IPS-18a (cell line): ENCODE results near the gene ROPN1.
A peak's percentile ranks its signal among the peaks of the same experiment; 100 is the strongest.

Experiments used
- H3K27ac ChIP-seq: one replicate; pipeline ENCODE4 v1.5.1; 2013; ENCODE audit warnings: low read length
- H3K27me3 ChIP-seq: one replicate; pipeline ENCODE4 v1.6.1; 2013; ENCODE audit warnings: mild to moderate bottlenecking, low read length; ENCODE audit not compliant: control insufficient read depth, insufficient read depth
- H3K36me3 ChIP-seq: one replicate; pipeline ENCODE4 v1.6.1; 2013; ENCODE audit warnings: low read depth, low read length; ENCODE audit not compliant: control insufficient read depth
- H3K4me1 ChIP-seq: one replicate; pipeline ENCODE4 v1.6.1; 2013; ENCODE audit warnings: low read depth, low read length; ENCODE audit not compliant: control insufficient read depth
- H3K4me3 ChIP-seq: one replicate; pipeline ENCODE4 v1.5.1; 2013; ENCODE audit warnings: low read length
- H3K9ac ChIP-seq: one replicate; pipeline ENCODE4 v1.6.1; 2013; ENCODE audit warnings: mild to moderate bottlenecking, low read length, moderate library complexity
- H3K9me3 ChIP-seq: one replicate; pipeline ENCODE4 v1.6.1; 2013; ENCODE audit warnings: low read depth, low read length; ENCODE audit not compliant: control insufficient read depth

The ROPN1 gene

DNA sequence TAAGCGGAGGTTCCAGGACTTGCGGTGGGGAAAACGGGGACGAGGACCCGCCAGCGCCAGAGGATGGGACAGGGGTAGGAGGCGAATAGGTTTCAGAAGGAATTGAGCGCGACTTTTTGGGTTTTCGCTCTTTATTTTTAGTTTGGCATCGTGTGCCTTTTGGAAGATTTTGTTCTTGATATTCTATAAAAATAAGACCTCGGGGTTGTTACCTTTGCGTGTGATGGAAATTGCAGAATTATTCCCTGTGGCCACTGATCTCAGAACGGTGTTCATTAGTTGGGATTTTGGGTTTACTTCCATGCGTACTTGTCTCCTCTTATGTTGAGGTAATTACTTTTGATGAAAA is 30.4 kb downstream of the ROPN1 start:
- peak overlapping the region; percentile 93 for H3K4me3 ChIP-seq
- H3K4me1 ChIP-seq: peaks cover 6% of the 10 kb centered on the region
- no peaks in the 10 kb centered on the region for H3K9me3 ChIP-seq
- peaks cover under 1% of the 10 kb centered on the region for H3K36me3 ChIP-seq
- H3K27me3 ChIP-seq: peaks cover 21% of the 10 kb centered on the region
- H3K9ac ChIP-seq: no peak overlapping the region
- H3K27ac ChIP-seq: no peak overlapping the region

DNA sequence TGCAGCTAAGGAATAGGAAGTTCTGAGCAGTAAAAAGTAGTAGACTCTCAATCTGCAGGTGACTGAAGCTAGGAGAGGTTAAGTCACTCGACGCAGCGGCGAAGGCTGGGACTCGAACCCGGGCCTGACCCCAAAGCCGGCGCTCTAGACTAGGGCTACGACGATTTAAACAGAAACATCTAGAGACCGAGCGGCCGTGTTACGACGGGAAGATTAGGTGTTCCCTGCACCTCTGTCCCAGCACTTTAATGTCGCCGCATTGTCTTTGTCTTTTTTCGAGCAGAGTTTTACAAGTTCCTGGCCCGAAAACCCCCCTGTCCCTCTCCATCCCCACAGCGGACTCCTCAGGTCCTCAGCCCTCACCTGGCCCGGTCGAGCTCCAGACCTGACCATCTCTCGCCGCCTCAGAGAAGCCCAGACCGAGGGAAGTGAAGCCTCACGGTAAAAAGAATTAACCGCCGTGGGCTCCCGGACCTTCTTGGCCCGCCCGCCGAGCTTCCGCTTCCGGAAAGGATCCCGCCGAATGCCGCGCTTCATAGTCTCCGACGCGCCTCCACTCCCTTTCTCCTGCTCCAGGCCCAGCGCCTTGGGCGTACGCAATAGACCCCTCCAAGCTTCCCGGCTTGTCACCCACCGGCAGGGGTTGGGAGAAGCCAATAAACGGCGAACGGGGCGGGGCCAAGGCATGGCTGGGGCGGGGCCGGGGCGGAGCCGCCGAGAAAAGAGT is 31.0 kb downstream of the ROPN1 start, which contains the start of gene CCDC14:
TSS of gene CCDC14 (minus strand) at position 449 of the 727 bp plus-strand sequence. CDS start at position 393, 56 bp downstream.
- H3K27ac ChIP-seq: peak within 1 kb of the TSS; percentile 77
- H3K4me3 ChIP-seq: peak within 1 kb of the TSS; percentile 93

DNA sequence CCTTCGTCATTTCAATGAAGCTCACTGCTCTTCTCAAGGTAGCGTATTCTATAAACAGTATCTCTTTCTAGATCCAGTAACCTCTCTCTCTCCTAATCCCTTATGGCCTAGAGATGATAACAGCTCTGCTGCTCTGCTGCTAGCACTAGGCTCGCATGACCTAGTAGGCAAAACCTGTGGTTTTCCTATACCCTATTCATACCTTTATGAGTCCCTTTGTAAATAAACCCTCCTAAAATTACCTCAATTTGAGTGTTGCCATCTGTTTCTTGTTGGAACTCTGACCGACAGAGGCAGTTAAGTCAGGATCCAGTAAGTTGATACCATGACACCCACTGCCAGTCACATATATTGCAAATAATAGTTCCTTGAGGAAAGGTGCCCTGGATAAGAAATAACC is 38.2 kb downstream of the ROPN1 start:
- H3K9me3 ChIP-seq: no peaks in the 10 kb centered on the region
- no peak overlapping the region for H3K4me3 ChIP-seq
- H3K4me1 ChIP-seq: no peaks in the 10 kb centered on the region
- H3K36me3 ChIP-seq: peaks cover 65% of the 10 kb centered on the region
- no peak overlapping the region for H3K27ac ChIP-seq
- no peaks in the 10 kb centered on the region for H3K27me3 ChIP-seq
- no peak overlapping the region for H3K9ac ChIP-seq

More for the DNA sequence above, 31.0 kb downstream of the ROPN1 start, which contains the start of gene CCDC14:
- peaks cover 6% of the 10 kb centered on the region for H3K36me3 ChIP-seq
- H3K9me3 ChIP-seq: no peaks in the 10 kb centered on the region
- peaks cover 6% of the 10 kb centered on the region for H3K4me1 ChIP-seq
- H3K9ac ChIP-seq: peak within 1 kb of the TSS; percentile 93
- peaks cover 21% of the 10 kb centered on the region for H3K27me3 ChIP-seq

DNA sequence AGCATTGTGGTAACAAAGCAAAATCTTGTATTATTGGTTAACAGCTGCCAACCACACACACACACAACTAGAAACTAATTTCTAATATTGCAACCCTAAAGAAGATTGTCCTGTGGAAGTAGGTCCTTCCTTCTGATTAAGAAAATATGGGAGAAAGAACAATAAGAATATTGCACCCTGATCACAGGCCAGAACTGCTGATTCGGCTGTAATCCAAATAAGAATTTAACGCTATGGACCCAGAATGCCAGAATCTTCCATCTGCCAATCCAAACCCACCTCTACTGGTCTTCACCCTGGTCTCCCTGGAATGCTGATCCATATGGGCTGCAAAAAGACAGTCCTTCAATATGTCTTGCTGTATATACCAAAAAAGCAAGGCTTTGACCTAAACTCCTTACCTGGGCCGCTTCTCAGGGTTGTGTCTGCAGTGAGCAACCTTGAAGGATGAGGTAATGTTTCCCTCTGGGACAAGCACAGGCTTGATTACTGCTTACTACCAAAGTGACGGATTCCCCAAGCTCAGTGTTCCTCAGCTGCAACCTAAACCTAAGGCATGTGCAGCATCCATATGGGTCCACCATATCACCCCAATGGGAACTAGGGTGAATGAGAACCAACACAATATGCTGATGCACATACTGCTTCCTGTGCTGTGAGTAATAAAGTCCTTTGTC is 38.9 kb downstream of the ROPN1 start:
- Histone ChIP-seq H3K36me3 (peaks cover 71% of the 10 kb centered on the region), H3K9me3 (no peaks in the 10 kb centered on the region), H3K27ac (no peak overlapping the region), H3K4me3 (no peak overlapping the region), H3K9ac (no peak overlapping the region), H3K4me1 (no peaks in the 10 kb centered on the region), H3K27me3 (no peaks in the 10 kb centered on the region)

DNA sequence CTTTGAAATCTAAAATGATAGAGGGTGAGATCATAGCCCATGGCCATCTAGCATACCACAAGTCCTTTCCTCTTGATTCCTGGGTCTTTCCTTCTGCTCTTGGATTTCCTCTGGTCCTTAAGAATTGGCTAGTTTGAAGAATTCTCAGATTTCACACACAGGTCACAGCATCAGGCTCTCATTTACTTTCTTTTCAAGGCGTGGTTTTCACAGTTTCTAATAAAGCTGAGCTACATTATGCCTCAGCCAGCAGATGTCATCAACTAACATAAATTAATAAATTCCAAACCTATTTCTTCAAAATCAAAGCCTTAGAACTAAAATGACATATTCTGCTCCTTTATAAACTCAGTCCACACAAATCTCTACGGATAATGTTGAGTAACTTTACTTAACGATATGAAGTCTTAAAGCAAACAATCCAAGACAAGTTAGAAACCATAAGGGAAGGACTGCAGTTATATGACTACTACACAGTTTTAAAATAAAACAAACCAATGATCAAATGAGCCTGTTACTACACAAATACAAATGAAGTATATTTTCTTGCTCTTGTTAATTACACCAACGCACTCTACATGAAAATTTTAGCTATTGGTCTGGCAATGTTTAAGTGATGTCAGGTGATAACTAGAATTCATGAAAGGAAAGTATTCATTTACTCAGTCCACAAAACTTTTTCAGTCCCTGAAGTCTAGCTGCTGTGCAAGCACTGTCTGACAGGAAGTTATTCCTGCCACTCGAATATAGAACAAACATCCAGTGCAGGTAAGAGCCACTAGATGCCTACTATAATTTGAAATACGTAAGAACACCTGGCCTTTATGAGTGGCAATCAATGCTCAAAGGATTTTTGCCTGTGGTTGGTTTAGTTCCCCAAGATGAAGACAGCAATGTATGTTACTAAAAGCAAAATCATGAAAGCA is 40.1 kb downstream of the ROPN1 start:
- H3K9me3 ChIP-seq: no peaks in the 10 kb centered on the region
- no peaks in the 10 kb centered on the region for H3K4me1 ChIP-seq
- peaks cover 82% of the 10 kb centered on the region for H3K36me3 ChIP-seq
- H3K4me3 ChIP-seq: no peak overlapping the region
- H3K9ac ChIP-seq: no peak overlapping the region
- H3K27ac ChIP-seq: no peak overlapping the region
- no peaks in the 10 kb centered on the region for H3K27me3 ChIP-seq

DNA sequence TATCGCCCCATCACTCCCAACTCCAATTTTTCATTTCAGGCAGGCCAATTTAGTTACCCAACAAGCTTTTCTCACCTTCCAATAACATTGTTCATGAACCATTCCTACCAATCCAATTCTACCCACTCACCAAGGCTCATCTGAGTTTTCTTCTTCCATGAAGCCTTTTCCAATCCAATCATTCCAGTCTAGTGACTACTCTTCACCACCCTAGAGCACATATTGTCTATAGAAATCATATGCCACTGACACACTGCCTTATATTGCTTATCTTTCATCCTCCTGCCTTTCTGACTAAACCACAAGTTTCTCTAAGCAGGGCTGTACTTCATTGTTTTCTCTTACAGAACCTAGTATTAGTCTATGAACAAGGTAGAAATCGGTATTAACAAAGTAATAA is 42.3 kb downstream of the ROPN1 start:
- no peaks in the 10 kb centered on the region for H3K4me1 ChIP-seq
- H3K9ac ChIP-seq: no peak overlapping the region
- peaks cover 85% of the 10 kb centered on the region for H3K36me3 ChIP-seq
- no peak overlapping the region for H3K27ac ChIP-seq
- no peaks in the 10 kb centered on the region for H3K9me3 ChIP-seq
- H3K27me3 ChIP-seq: no peaks in the 10 kb centered on the region
- H3K4me3 ChIP-seq: no peak overlapping the region

DNA sequence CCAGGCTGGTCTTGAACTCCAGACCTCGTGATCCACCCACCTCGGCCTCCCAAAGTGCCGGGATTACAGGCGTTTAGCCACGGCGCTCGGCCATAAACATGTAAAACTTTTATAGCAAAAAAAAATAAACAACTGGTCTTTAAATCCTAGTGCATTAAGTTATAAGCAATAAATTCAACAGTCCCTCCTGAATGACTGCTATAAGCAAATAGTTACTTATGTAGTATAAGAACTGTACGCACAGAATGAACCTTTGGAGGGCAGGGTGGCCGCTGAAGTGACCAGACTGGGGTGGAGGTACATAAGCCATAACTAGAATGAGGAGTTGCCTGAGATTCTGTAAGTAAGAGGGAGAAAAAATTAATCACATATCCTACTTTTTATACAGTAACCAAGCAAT is 43.5 kb downstream of the ROPN1 start:
- Histone ChIP-seq H3K36me3 (peaks cover 89% of the 10 kb centered on the region), H3K9ac (no peak overlapping the region), H3K4me3 (no peak overlapping the region), H3K27me3 (no peaks in the 10 kb centered on the region), H3K9me3 (no peaks in the 10 kb centered on the region), H3K27ac (no peak overlapping the region), H3K4me1 (no peaks in the 10 kb centered on the region)

DNA sequence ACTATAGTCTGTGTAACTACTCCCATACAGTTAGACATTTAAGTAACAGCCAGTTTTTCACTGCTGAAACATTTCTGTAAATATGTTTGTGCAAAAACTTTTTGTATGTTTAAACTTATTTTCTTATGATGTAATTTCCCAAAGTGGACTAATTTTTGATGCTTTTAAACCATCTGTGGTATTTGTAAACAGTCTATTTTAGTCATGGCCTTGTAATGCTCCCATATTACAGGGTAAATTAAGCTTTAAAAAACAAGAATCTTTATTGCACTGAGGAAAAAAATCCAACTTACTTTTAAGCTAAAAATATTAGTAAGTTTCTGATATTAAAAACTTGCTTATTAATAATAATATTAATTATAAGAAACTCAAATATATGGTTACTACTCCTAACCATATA is 44.4 kb downstream of the ROPN1 start:
- H3K36me3 ChIP-seq: peaks cover 87% of the 10 kb centered on the region
- H3K4me3 ChIP-seq: no peak overlapping the region
- H3K27ac ChIP-seq: no peak overlapping the region
- no peaks in the 10 kb centered on the region for H3K9me3 ChIP-seq
- H3K27me3 ChIP-seq: no peaks in the 10 kb centered on the region
- H3K9ac ChIP-seq: no peak overlapping the region
- no peaks in the 10 kb centered on the region for H3K4me1 ChIP-seq

DNA sequence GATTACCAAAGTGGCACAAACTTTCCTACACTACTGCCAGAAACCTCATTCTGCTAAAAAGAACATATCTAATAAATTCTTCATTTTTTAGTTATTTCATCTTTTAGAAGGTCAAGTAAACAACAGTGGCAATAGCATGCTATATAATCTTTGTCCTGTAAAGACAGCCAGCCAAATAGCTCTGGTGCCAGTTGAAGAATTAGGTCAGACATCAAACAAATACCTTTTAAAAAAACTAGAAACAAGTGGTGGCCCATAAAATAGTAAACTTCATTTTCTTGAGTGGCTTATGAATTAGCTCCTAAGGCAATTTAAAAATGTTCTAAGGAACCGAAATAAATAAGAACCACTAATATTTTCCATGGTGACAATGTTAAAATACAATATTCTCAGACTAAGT is 50.4 kb downstream of the ROPN1 start:
- Histone ChIP-seq H3K4me3 (no peak overlapping the region), H3K27me3 (no peaks in the 10 kb centered on the region), H3K36me3 (peaks cover 67% of the 10 kb centered on the region), H3K27ac (no peak overlapping the region), H3K4me1 (no peaks in the 10 kb centered on the region), H3K9me3 (no peaks in the 10 kb centered on the region), H3K9ac (no peak overlapping the region)

DNA sequence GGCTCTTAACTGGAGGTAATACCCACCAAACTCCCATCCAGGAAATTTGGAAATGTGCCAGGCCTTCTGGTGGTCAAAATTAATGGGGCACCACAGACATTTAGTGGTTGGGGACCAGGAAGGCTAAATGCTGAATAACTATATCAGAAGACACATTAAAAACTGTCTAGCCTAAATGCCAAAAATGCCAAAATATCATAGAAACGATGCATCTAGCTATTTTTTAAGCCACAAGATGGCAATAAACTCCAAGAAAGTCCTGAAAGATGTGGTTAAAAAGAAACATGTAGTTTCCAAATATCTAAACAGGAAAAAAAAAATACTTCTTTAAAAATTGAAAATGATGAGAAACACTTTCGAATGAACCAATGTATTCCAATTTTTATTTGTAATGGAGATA is 50.8 kb downstream of the ROPN1 start:
- H3K36me3 ChIP-seq: peaks cover 65% of the 10 kb centered on the region
- H3K9me3 ChIP-seq: no peaks in the 10 kb centered on the region

DNA sequence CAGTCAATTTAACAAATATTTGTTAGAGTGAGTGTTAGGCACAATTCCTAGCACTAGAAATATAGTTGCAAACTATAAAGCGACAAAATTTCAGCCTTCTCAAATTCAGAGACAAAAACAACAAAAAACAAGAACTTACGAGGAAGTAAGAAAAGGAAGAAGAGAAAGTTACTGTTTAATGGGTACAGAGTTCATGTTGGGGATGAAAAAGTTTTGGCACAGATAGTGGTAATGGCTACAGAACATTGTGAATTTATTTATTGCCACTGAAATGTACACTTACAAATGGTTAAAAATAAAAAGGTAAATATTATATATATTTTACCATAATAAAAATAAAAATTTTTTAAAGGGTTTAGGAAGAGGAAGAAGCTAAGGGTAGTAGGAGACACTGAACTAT is 52.2 kb downstream of the ROPN1 start:
- Histone ChIP-seq H3K36me3 (peaks cover 63% of the 10 kb centered on the region), H3K9me3 (no peaks in the 10 kb centered on the region), H3K9ac (no peak overlapping the region), H3K27me3 (no peaks in the 10 kb centered on the region), H3K27ac (no peak overlapping the region), H3K4me3 (no peak overlapping the region), H3K4me1 (no peaks in the 10 kb centered on the region)

More for the DNA sequence above, 50.8 kb downstream of the ROPN1 start:
- Histone ChIP-seq H3K27me3 (no peaks in the 10 kb centered on the region), H3K4me3 (no peak overlapping the region), H3K27ac (no peak overlapping the region), H3K4me1 (no peaks in the 10 kb centered on the region), H3K9ac (no peak overlapping the region)
